Ovary (tissue), 9 donors: ENCODE results near the gene VPS41. TPM values are rescaled to one million over a fixed set of nuclear protein-coding genes. Genes with fewer than 3 reads are reported as not detected.

Experiments used
- DNase-seq, 5 donors: peaks; one replicate each; pipeline ENCODE4 v3.0.0-alpha.2; 2019 to 2020
- H3K27ac ChIP-seq, 2 donors: fragments of 200-600 bp; one replicate each; pipeline versions ENCODE4 v1.5.1 to v1.8.0; 2019 to 2022
- H3K27me3 ChIP-seq: fragments of 200-600 bp; one replicate; pipeline ENCODE4 v1.8.0; 2022
- H3K36me3 ChIP-seq: fragments of 200-600 bp; sonication (generic); one replicate; pipeline ENCODE4 v1.5.1; 2019
- H3K4me1 ChIP-seq: one replicate; pipeline ENCODE4 v1.8.1; 2013; ENCODE audit warnings: mild to moderate bottlenecking, moderate library complexity; ENCODE audit not compliant: insufficient read depth
- H3K4me3 ChIP-seq: fragments of 200-600 bp; sonication (generic); one replicate; pipeline ENCODE4 v1.5.1; 2017
- H3K9me3 ChIP-seq, 2 donors: fragments of 200-600 bp in 1 of 2; sonication (generic) in 1 of 2; one replicate each; pipeline versions ENCODE4 v1.5.1 to v1.8.1; 2013 to 2019; ENCODE audit warnings: mild to moderate bottlenecking in 1 of 2, moderate library complexity in 1 of 2
- CTCF ChIP-seq, 3 donors: fragments of 450-650 bp in 2 of 3; fragments of 200-600 bp in 1 of 3; IDR thresholded peaks; one replicate each; pipeline versions ENCODE4 v1.5.1 to v1.8.0; 2016 to 2022; ENCODE audit warnings: antibody characterized with exemption in 3 of 3, mild to moderate bottlenecking in 1 of 3
- EP300 ChIP-seq: sonication (generic); formaldehyde crosslinking; IDR thresholded peaks from one replicate; pipeline ENCODE4 v1.6.1; 2017; ENCODE audit warnings: antibody characterized with exemption
- POLR2A ChIP-seq: fragments of 450-650 bp; IDR thresholded peaks from one replicate; pipeline ENCODE4 v1.6.1; 2017; ENCODE audit warnings: antibody characterized with exemption, mild to moderate bottlenecking, moderate library complexity
- WGBS, 3 donors: extraction: QIAGEN DNeasy Blood & Tissue Kit in 1 of 3; methylation state at CpG; one replicate each; pipeline versions ENCODE4 v1.1.5 to v1.1.7; 2013 to 2017; 5-methylcytosine and 5-hydroxymethylcytosine counted together
- intact Hi-C, 4 donors: fragments of 100-400 bp; cut with DNase I; formaldehyde crosslinking; loops; one replicate each; pipeline versions ENCODE4 v1.11.0 to v1.15.1; 2022 to 2023
- polyA plus RNA-seq, 2 donors: library from polyadenylated mRNA; stranded (reverse); fragments of 200-250 nt in 1 of 2; fragments of 350-450 nt in 1 of 2; fragmentation: Illumina TruSeq in 1 of 2; extraction: RNeasy Lipid Tissue Mini Kit (QIAGEN cat#74804) in 1 of 2; gene quantifications; one replicate each; pipeline ENCODE4 v1.2.3, GENCODE V29; 2013 to 2014
- total RNA-seq, 7 donors: library from RNA; depleted of rRNA in 2 of 7; stranded (reverse); fragments of >200 nt in 2 of 7; fragmentation: NEBNext Ultra II Directional in 3 of 7; extraction: Animal tissue kit (Norgen Biotek cat#: 25700) in 3 of 7; gene quantifications; one replicate each; pipeline versions ENCODE4 v1.1.0 to v1.2.4, GENCODE V29; 2016 to 2023
- donor health status: DM: no; HTN: no; CAD: no; lungs with moderate emphysema.
- donor health status: DM: no; HTN: no; CAD: no.
- donor health status: Bipolar disorder and iron deficiency.
- donor health status: DM: yes; HTN: yes; CAD: no.
- donor health status: DM: no; HTN: no; CAD: no.
- donor health status: DM: yes; HTN: yes; CAD: no.

VPS41 gene
- total and polyA plus RNA-seq, 9 donors: 17.3 to 77.0 (median 57.2) TPM

DNA sequence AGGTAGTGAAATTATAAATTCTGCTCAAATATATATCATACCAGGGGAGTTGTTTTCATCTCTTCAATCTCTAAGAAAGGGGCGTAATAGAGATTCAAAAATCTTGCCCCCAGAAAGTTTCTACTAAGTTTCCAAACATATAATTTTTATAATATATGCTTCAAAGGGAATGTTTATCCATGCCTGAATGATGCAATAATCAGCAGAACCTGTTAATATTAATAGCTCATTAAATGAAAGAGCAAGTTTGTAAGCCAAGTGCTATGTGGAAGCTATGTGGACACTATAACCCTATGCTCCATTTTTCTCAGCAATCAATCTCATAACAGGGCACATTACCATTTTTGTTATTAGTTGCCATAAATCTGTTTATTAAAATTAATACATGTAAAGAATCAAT lies 25.3 kb downstream of the VPS41 start:
- 96 to 99% (median 97%) methylated on average over 1 of the region's 1 CpG for WGBS, 3 donors
- Histone ChIP-seq H3K36me3 (no peaks in the 10 kb centered on the region), H3K4me3 (no peak overlapping the region), H3K27me3 (no peaks in the 10 kb centered on the region), H3K4me1 (no peaks in the 10 kb centered on the region), H3K9me3 (no peaks in the 10 kb centered on the region), H3K27ac (no peak overlapping the region)
- DNase-seq: no peak
- intact Hi-C loops: no loop called here
- no peak for TF ChIP-seq POLR2A

- intact Hi-C loops: no loop called here
- H3K27me3 ChIP-seq: no peaks in the 10 kb centered on the region
- WGBS, 3 donors: 50 to 98% (median 73%) methylated on average over 2 of the region's 2 CpGs
- no peak for DNase-seq
- no peak overlapping the region for H3K27ac ChIP-seq
- H3K9me3 ChIP-seq: no peaks in the 10 kb centered on the region
- no peak for TF ChIP-seq POLR2A
- no peak for TF ChIP-seq CTCF (IDR thresholded peaks at IDR 0.05)
- TF ChIP-seq EP300: no peak
- peaks cover 1% of the 10 kb centered on the region for H3K4me1 ChIP-seq
- H3K36me3 ChIP-seq: no peaks in the 10 kb centered on the region
- no peak overlapping the region for H3K4me3 ChIP-seq
Measured at GRCh38 chr7:38881947-38882684, 26.9 kb downstream of the VPS41 start.

GRCh38 chr7:38881015-38881414 lies 28.0 kb downstream of the VPS41 start:
- no peak overlapping the region for H3K27ac ChIP-seq
- intact Hi-C loops: no loop called here
- no peak overlapping the region for H3K4me3 ChIP-seq
- 96 to 97% (median 96%) methylated on average over 3 of the region's 3 CpGs for WGBS, 3 donors
- H3K36me3 ChIP-seq: no peaks in the 10 kb centered on the region
- peaks cover 1% of the 10 kb centered on the region for H3K4me1 ChIP-seq
- no peaks in the 10 kb centered on the region for H3K27me3 ChIP-seq
- TF ChIP-seq POLR2A: no peak
- no peak for TF ChIP-seq EP300
- no peak for TF ChIP-seq CTCF (IDR thresholded peaks at IDR 0.05)
- DNase-seq: no peak
- no peaks in the 10 kb centered on the region for H3K9me3 ChIP-seq

DNA sequence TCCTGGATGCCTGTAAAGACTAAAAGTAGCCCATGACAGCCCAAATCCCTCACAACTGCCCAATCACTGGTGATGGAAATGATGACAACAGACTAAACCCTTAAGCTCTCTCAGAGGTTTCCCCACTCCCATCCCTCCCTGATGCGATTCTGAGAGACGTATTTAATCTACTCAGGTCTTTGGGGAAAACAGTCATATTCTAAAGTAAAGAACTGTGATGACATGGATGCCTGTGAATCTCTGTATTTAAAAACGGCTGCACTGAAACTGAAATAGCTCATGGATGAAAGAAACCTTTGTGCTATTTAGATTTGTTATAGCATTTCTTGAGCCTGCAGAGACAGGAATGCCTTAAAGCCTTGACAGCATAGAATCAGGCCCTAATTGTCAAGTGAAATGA lies 28.5 kb downstream of the VPS41 start:
- no peak for DNase-seq
- Histone ChIP-seq H3K4me3 (no peak overlapping the region), H3K9me3 (no peaks in the 10 kb centered on the region), H3K27ac (no peak overlapping the region), H3K4me1 (peaks cover 1% of the 10 kb centered on the region), H3K27me3 (no peaks in the 10 kb centered on the region), H3K36me3 (no peaks in the 10 kb centered on the region)
- WGBS, 3 donors: 83 to 90% (median 90%) methylated on average over 3 of the region's 3 CpGs
- intact Hi-C loops: no loop called here
- no peak for TF ChIP-seq CTCF (IDR thresholded peaks at IDR 0.05)
- TF ChIP-seq EP300: no peak

GRCh38 chr7:38880035-38880434 lies 29.0 kb downstream of the VPS41 start:
- no peak for TF ChIP-seq CTCF (IDR thresholded peaks at IDR 0.05)
- TF ChIP-seq POLR2A: no peak
- no peak for TF ChIP-seq EP300
- intact Hi-C loops: no loop called here
- no peaks in the 10 kb centered on the region for H3K9me3 ChIP-seq
- no peak overlapping the region for H3K27ac ChIP-seq
- H3K4me1 ChIP-seq: peaks cover 1% of the 10 kb centered on the region
- H3K36me3 ChIP-seq: no peaks in the 10 kb centered on the region
- DNase-seq: no peak
- 94 to 98% (median 97%) methylated on average over 1 of the region's 1 CpG for WGBS, 3 donors
- no peaks in the 10 kb centered on the region for H3K27me3 ChIP-seq
- H3K4me3 ChIP-seq: no peak overlapping the region
